Heart left ventricle (tissue), 16 donors: Measurements from ENCODE around the gene STRA8. TPM values are rescaled to one million over a fixed set of nuclear protein-coding genes. Genes with fewer than 3 reads are reported as not detected.

ENCODE experiments used
- ATAC-seq, 4 donors: fragments of 200-7000 bp; cut with Tn5 transposase; one replicate each; pipeline ENCODE4 v1.9.1; 2020 to 2022; ENCODE audit warnings: moderate library complexity in 4 of 4, mild to moderate bottlenecking in 3 of 4, moderate number of reproducible peaks in 1 of 4
- DNase-seq, 5 donors: peaks; one replicate each; pipeline ENCODE4 v3.0.0-alpha.2; 2020
- H3K27ac ChIP-seq, 12 donors: fragments of 200-600 bp; sonication (generic) in 4 of 12; one replicate each; pipeline versions ENCODE4 v1.5.0 to v1.8.0; 2016 to 2022; ENCODE audit warnings: mild to moderate bottlenecking in 2 of 12
- H3K27me3 ChIP-seq, 9 donors: fragments of 200-600 bp; sonication (generic) in 2 of 9; one replicate each; pipeline versions ENCODE4 v1.5.1 to v1.8.0; 2016 to 2022; ENCODE audit warnings: mild to moderate bottlenecking in 3 of 9
- H3K36me3 ChIP-seq, 9 donors: fragments of 200-600 bp; sonication (generic) in 2 of 9; one replicate each; pipeline versions ENCODE4 v1.5.0 to v1.8.0; 2018 to 2022; ENCODE audit warnings: mild to moderate bottlenecking in 2 of 9
- H3K4me1 ChIP-seq, 12 donors: fragments of 200-600 bp; sonication (generic) in 4 of 12; one replicate each; pipeline versions ENCODE4 v1.5.0 to v1.8.0; 2016 to 2022; ENCODE audit warnings: mild to moderate bottlenecking in 3 of 12
- H3K4me3 ChIP-seq, 12 donors: fragments of 200-600 bp; sonication (generic) in 4 of 12; one replicate each; pipeline versions ENCODE4 v1.5.0 to v1.8.0; 2017 to 2022; ENCODE audit warnings: mild to moderate bottlenecking in 9 of 12, moderate library complexity in 4 of 12
- H3K9me3 ChIP-seq, 12 donors: fragments of 200-600 bp; sonication (generic) in 4 of 12; one replicate each; pipeline versions ENCODE4 v1.5.0 to v1.8.0; 2016 to 2022; ENCODE audit warnings: mild to moderate bottlenecking in 1 of 12
- POLR2A ChIP-seq, 2 donors: fragments of 450-650 bp; IDR thresholded peaks; one replicate each; pipeline ENCODE4 v1.6.1; 2017; ENCODE audit warnings: antibody characterized with exemption in 2 of 2, mild to moderate bottlenecking in 2 of 2, moderate library complexity in 2 of 2
- WGBS, 4 donors: extraction: QIAGEN DNeasy Blood & Tissue Kit in 2 of 4; methylation state at CpG; one replicate each; pipeline versions ENCODE4 v1.1.5 to v1.1.7; 2013 to 2018; 5-methylcytosine and 5-hydroxymethylcytosine counted together
- intact Hi-C, 10 donors: fragments of 100-400 bp; cut with DNase I; formaldehyde crosslinking; loops; one replicate each; pipeline versions ENCODE4 v1.11.1 to v1.14.2; 2022
- polyA plus RNA-seq, 2 donors: library from polyadenylated mRNA; stranded (reverse); fragments of 200-250 nt; gene quantifications; one replicate each; pipeline ENCODE4 v1.2.3, GENCODE V29; 2013
- total RNA-seq, 9 donors: library from RNA; depleted of rRNA in 2 of 9; stranded (reverse); fragments of >200 nt in 2 of 9; fragmentation: NEBNext Ultra II Directional in 3 of 9; extraction: Animal tissue kit (Norgen Biotek cat#: 25700) in 3 of 9; gene quantifications; one replicate each; pipeline versions ENCODE4 v1.1.0 to v1.2.4, GENCODE V29; 2016 to 2023
- TF ChIP-seq, protein P1 (sequence below), 12 donors: fragments of 200-600 bp; sonication (generic) in 4 of 12; IDR thresholded peaks; one replicate each; pipeline versions ENCODE4 v1.5.0 to v1.8.0; 2018 to 2022; ENCODE audit warnings: antibody characterized with exemption in 12 of 12, mild to moderate bottlenecking in 5 of 12
- donor health status: ischemic (EF 13 %, LVEDD 7.1; RV severe dilation, severe dysfunction).
- donor health status: healthy with polysubstance abuse.
- donor health status: DM: no; HTN: yes; CAD: no.
- donor health status: DM: no; HTN: no; CAD: no.
- donor health status: ischemic (EF 25% LVEDD 6.9; RV normal size, moderate dysfunction).
- donor health status: ischemic (EF 25% LVEDD 5.7; RV mildly dilated, moderate dysfunction).
- donor health status: healthy.
- donor health status: DM: yes; HTN: yes; CAD: no.
- donor health status: ischemic (EF 35%, LVEDD 5.7; RV mildly dilated, moderate dysfunction).
- donor health status: nonischemic (EF 11% LVEDD 7.7; RV severe dilation, severe dysfunction).
- donor health status: DM: yes; HTN: yes; CAD: no.
- donor health status: PGD.
- donor health status: ischemic (EF 29% LVEDD 5.4; RV normal size, mild dysfunction).
- donor health status: nonischemic (EF 23%, LVEDD 6.1; RV moderate dilation, normal function).

Gene STRA8
- total and polyA plus RNA-seq, 11 donors, result not detected

DNA sequence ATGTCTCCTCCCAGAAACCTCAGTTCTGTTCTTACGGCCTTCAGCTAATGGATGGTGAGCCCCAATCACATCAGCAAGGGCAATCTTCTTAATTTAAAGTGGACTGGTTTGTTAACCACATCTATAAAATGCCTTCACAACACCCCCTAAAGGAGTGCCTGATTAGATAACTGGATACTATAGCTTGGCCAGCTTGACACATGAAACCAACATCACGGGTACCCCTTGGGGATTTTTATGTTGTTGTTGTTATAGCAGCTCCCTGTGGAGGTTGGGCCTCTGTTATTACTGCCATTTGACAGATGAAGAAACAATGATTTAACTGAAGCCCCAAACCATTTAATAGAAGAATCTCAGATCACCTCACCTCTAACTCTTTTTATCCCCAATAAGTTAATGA lies 26.8 kb downstream of the STRA8 start:
- DNase-seq (no peak), ATAC-seq (no peak)
- WGBS, 4 donors, result 60 to 82% (median 77%) methylated on average over 2 of the region's 2 CpGs
- H3K4me3 ChIP-seq, result no peak overlapping the region
- H3K4me1 ChIP-seq, result peaks cover 0 to 16% (median 2%) of the 10 kb centered on the region in 12 donors
- H3K27me3 ChIP-seq, result no peaks in the 10 kb centered on the region
- TF ChIP-seq, protein P1, sequence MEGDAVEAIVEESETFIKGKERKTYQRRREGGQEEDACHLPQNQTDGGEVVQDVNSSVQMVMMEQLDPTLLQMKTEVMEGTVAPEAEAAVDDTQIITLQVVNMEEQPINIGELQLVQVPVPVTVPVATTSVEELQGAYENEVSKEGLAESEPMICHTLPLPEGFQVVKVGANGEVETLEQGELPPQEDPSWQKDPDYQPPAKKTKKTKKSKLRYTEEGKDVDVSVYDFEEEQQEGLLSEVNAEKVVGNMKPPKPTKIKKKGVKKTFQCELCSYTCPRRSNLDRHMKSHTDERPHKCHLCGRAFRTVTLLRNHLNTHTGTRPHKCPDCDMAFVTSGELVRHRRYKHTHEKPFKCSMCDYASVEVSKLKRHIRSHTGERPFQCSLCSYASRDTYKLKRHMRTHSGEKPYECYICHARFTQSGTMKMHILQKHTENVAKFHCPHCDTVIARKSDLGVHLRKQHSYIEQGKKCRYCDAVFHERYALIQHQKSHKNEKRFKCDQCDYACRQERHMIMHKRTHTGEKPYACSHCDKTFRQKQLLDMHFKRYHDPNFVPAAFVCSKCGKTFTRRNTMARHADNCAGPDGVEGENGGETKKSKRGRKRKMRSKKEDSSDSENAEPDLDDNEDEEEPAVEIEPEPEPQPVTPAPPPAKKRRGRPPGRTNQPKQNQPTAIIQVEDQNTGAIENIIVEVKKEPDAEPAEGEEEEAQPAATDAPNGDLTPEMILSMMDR (IDR thresholded peaks at IDR 0.05), result no peak
- no peak for TF ChIP-seq POLR2A (IDR thresholded peaks at IDR 0.05)
- peaks cover 0 to 7% (median 0%) of the 10 kb centered on the region in 12 donors for H3K9me3 ChIP-seq
- intact Hi-C loops, result no loop called here
- no peaks in the 10 kb centered on the region for H3K36me3 ChIP-seq
- peak overlapping the region in 2 of 12 donors; percentile 23 to 28 for H3K27ac ChIP-seq

DNA sequence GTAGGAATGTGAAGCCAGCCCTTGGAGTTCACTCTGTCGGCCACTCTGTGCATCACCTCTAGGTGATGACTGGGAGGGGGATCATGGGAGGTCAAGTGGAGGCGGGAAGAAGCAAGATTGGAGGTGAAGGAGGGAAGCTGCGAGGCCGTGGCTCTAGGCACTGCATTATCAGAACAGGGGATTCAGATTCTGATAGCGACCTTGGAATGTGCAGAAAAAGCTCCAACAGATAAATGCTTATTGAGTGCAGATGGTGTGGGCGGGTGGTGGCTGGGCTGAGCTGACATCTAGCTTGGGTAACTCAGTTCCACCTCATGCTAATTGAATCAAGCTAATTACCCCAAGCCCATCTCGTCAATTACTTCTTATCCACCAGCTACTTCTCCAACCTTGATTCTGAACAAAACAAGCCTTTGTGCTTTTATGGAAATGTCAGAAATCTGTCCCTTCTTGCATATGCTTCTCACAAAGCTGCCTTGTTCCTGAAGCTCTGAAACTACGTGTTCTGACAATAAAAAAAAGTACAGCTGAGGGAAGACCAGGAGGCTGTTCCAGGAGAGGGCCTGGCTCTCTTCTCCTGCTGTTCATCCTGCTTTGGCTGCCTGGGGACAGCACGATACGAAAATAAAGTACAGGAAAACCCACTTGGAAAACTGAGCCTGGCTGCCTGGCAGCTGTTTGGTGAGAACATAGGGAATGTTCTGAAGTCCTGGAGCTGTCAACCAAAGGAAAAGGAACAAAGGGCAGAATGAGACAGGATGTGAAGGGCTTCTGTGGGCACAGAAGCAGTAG lies 27.5 kb downstream of the STRA8 start:
- peaks cover 0 to 13% (median 0%) of the 10 kb centered on the region in 12 donors for H3K9me3 ChIP-seq

DNA sequence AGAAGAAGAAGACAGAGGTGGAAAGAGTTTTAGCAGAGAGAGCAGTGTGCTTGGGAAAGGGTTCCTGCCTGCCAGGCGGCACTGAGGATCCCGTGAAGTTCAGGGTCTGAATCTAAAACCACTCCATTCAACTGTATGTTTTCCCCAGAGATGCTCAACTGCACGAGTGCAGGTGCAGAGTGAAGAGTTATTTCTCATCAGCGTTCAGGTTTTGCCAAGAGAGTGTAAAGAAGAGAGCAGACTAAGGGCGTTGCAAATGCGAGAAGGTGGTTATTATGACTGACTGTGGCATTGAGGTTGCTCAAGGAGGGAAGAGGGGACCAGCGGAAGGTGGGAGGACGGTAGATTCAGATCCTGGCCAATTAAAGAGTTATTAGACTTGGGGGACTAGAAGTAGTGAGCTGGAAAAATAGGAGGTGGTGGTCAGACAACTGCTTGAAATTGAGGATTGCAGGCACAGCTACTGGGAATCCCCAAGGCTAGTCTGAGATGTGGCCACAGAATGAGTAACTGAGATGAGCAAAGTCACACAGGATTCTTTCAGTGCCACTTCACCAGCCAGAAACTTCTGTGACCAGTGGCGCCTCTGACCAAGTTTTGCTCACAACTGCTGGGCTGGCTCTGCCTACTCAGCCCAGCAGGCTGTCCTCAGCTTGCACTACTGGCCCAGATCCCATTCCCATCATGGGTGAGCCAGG lies 29.1 kb downstream of the STRA8 start:
- H3K27me3 ChIP-seq, result no peaks in the 10 kb centered on the region
- intact Hi-C loops, result no loop called here
- ATAC-seq, result no peak
- no peak overlapping the region for H3K27ac ChIP-seq
- no peaks in the 10 kb centered on the region for H3K36me3 ChIP-seq
- no peak for DNase-seq
- H3K4me1 ChIP-seq, result peaks cover 0 to 16% (median 2%) of the 10 kb centered on the region in 12 donors
- TF ChIP-seq POLR2A (IDR thresholded peaks at IDR 0.05), result no peak
- TF ChIP-seq, protein P1 (IDR thresholded peaks at IDR 0.05), result no peak
- peaks cover 0 to 24% (median 0%) of the 10 kb centered on the region in 12 donors for H3K9me3 ChIP-seq
- WGBS, 4 donors, result 88 to 94% (median 90%) methylated on average over 9 of the region's 9 CpGs
- H3K4me3 ChIP-seq, result no peak overlapping the region

More for the DNA sequence above, 27.5 kb downstream of the STRA8 start:
- Histone ChIP-seq H3K36me3 (no peaks in the 10 kb centered on the region), H3K27me3 (no peaks in the 10 kb centered on the region), H3K4me3 (no peak overlapping the region), H3K4me1 (peaks cover 0 to 16% (median 2%) of the 10 kb centered on the region in 12 donors), H3K27ac (peak overlapping the region in 5 of 12 donors; percentile 17 to 55 (median 28))
- peak in 1 of 5 donors; percentile 18 for DNase-seq
- intact Hi-C loops, result no loop called here
- peak in 3 of 4 donors; percentile 31 to 65 (median 56) for ATAC-seq
- WGBS, 4 donors, result 46 to 54% (median 49%) methylated on average over 10 of the region's 10 CpGs
- no peak for TF ChIP-seq POLR2A (IDR thresholded peaks at IDR 0.05)
- TF ChIP-seq, protein P1 (IDR thresholded peaks at IDR 0.05), result no peak
